ENCODE results near the gene IGDCC3.

DNA sequence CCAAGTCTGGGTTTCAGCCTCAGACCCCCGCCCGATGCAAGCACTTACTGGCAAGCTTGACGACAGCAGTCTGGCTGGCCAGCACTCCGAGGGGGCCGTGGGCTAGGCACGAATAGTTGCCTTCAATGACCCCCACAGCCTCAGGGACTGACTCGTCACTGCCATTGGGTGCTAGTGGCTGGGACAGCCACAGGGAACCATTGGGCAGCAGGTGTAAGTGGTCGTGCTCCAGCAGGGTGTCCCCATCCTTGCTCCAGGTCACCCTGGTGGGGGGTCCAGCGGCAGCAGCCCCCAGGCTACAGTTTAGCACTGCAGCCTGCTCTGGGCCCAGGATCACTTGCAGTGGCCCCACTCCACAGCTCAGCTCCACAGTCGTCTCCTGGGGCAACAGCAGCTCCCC, 33.2 kb upstream of the IGDCC3 start:
- TF ChIP-seq EZH2phosphoT487 (IDR thresholded peaks at IDR 0.05; ENCODE audit: insufficient read depth, low read depth) (no peak), EZH2 (IDR thresholded peaks at IDR 0.05; ENCODE audit: insufficient read depth, poor library complexity, severe bottlenecking) (no peak)
